ENCODE results near the gene NEMP1.

The NEMP1 gene

GRCh38 chr12:57044889-57045288 lies 33.7 kb downstream of the NEMP1 start:
- no peak for DNase-seq (ENCODE audit: low read depth)
- no peak overlapping the region for H3K4me3 ChIP-seq (ENCODE audit: low read depth, low read length)
- in situ Hi-C loops (cut with HindIII; ENCODE audit: low sequenced_read_pairs), result no loop called here
- no peak for TF ChIP-seq CTCF (IDR thresholded peaks at IDR 0.05; ENCODE audit: low read depth, low read length, missing control alignments)

GRCh38 chr12:57044468-57044867 lies 34.1 kb downstream of the NEMP1 start:
- no peak for TF ChIP-seq CTCF (IDR thresholded peaks at IDR 0.05; ENCODE audit: low read depth, low read length, missing control alignments)
- no peak for DNase-seq (ENCODE audit: low read depth)
- in situ Hi-C loops (cut with HindIII; ENCODE audit: low sequenced_read_pairs), result no loop called here
- no peak overlapping the region for H3K4me3 ChIP-seq (ENCODE audit: low read depth, low read length)

- TF ChIP-seq CTCF (IDR thresholded peaks at IDR 0.05; ENCODE audit: low read depth, low read length, missing control alignments), result no peak
- H3K4me3 ChIP-seq (ENCODE audit: low read depth, low read length), result no peak overlapping the region
- in situ Hi-C loops (cut with HindIII; ENCODE audit: low sequenced_read_pairs), result no loop called here
- no peak for DNase-seq (ENCODE audit: low read depth)
Measured at GRCh38 chr12:57042695-57043094, 35.9 kb downstream of the NEMP1 start.

- DNase-seq (ENCODE audit: low read depth), result no peak
- in situ Hi-C loops (cut with HindIII; ENCODE audit: low sequenced_read_pairs), result no loop called here
- no peak overlapping the region for H3K4me3 ChIP-seq (ENCODE audit: low read depth, low read length)
- no peak for TF ChIP-seq CTCF (IDR thresholded peaks at IDR 0.05; ENCODE audit: low read depth, low read length, missing control alignments)
Measured at GRCh38 chr12:57040750-57041149, 37.8 kb downstream of the NEMP1 start.

- H3K4me3 ChIP-seq (ENCODE audit: low read depth, low read length), result no peak overlapping the region
- no peak for TF ChIP-seq CTCF (IDR thresholded peaks at IDR 0.05; ENCODE audit: low read depth, low read length, missing control alignments)
- in situ Hi-C loops (cut with HindIII; ENCODE audit: low sequenced_read_pairs), result no loop called here
- DNase-seq (ENCODE audit: low read depth), result no peak
Measured at GRCh38 chr12:57040211-57040610, 38.4 kb downstream of the NEMP1 start.

GRCh38 chr12:57039016-57039798 lies 39.4 kb downstream of the NEMP1 start:
- in situ Hi-C loops (cut with HindIII; ENCODE audit: low sequenced_read_pairs), result no loop called here

More at GRCh38 chr12:57039016-57039798, 39.4 kb downstream of the NEMP1 start:
- no peak for TF ChIP-seq CTCF (IDR thresholded peaks at IDR 0.05; ENCODE audit: low read depth, low read length, missing control alignments)
- H3K4me3 ChIP-seq (ENCODE audit: low read depth, low read length), result no peak overlapping the region
- no peak for DNase-seq (ENCODE audit: low read depth)
